Measurements from ENCODE around the gene CSRNP2.

CSRNP2 gene

DNA sequence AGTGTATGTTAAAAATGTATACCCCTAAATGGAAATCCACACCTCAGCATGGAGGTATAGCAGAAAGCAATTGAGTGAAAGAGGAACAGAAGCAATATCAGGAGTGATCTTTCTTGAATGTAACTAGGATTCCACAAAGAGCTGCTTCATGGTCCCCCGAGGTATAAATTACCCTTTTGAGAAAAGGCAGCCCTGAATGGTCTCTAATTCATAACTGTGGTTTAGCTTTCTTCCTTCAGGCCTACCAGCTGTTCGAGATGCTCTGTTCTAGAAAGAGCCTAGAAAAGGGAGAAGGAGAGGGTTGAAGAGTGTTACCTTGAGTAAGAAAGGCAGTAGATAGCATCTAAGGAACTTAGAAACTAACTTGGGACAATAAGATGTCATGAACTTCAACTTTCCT is 42.9 kb upstream of the CSRNP2 start:
- Histone ChIP-seq H3K27me3 (replicated peaks; ENCODE audit: control insufficient read depth, insufficient read depth, low read length) (no peaks in the 10 kb centered on the region), H3K36me3 (ENCODE audit: control insufficient read depth, insufficient read depth, low read length) (peaks cover 4% of the 10 kb centered on the region), H3K4me3 (replicated peaks; ENCODE audit: low read depth, low read length) (no peak overlapping the region)
- DNase-seq (ENCODE audit: extremely low read depth, insufficient read length), result no peak
- TF ChIP-seq, protein P1, sequence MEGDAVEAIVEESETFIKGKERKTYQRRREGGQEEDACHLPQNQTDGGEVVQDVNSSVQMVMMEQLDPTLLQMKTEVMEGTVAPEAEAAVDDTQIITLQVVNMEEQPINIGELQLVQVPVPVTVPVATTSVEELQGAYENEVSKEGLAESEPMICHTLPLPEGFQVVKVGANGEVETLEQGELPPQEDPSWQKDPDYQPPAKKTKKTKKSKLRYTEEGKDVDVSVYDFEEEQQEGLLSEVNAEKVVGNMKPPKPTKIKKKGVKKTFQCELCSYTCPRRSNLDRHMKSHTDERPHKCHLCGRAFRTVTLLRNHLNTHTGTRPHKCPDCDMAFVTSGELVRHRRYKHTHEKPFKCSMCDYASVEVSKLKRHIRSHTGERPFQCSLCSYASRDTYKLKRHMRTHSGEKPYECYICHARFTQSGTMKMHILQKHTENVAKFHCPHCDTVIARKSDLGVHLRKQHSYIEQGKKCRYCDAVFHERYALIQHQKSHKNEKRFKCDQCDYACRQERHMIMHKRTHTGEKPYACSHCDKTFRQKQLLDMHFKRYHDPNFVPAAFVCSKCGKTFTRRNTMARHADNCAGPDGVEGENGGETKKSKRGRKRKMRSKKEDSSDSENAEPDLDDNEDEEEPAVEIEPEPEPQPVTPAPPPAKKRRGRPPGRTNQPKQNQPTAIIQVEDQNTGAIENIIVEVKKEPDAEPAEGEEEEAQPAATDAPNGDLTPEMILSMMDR (IDR thresholded peaks at IDR 0.05; ENCODE audit: insufficient read depth, low read length, poor library complexity, severe bottlenecking), result no peak

DNA sequence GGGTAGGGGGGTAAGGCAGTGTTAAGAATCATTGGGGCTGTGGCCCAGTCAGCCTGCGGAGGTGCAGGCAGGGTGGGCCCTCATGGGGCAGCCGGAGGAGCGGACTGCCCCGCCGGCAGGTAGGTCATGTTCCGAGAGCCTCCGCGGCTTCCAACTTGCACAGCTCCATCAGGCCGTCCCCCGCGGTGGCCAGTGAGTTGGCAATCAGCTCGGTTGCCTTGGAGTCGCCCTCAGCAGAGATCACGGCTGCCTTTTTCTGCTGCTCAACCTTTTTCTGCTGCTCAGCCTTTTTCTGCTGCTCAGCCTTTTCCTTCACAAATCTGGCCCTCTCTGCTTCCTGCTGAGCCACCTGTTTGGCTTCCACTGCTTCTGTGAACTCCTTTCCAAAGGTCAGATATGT is 41.1 kb upstream of the CSRNP2 start:
- Histone ChIP-seq H3K4me3 (replicated peaks; ENCODE audit: low read depth, low read length) (no peak overlapping the region), H3K36me3 (ENCODE audit: control insufficient read depth, insufficient read depth, low read length) (peaks cover 4% of the 10 kb centered on the region), H3K27me3 (replicated peaks; ENCODE audit: control insufficient read depth, insufficient read depth, low read length) (no peaks in the 10 kb centered on the region)
- no peak for DNase-seq (ENCODE audit: extremely low read depth, insufficient read length)
- TF ChIP-seq, protein P1 (IDR thresholded peaks at IDR 0.05; ENCODE audit: insufficient read depth, low read length, poor library complexity, severe bottlenecking), result no peak

DNA sequence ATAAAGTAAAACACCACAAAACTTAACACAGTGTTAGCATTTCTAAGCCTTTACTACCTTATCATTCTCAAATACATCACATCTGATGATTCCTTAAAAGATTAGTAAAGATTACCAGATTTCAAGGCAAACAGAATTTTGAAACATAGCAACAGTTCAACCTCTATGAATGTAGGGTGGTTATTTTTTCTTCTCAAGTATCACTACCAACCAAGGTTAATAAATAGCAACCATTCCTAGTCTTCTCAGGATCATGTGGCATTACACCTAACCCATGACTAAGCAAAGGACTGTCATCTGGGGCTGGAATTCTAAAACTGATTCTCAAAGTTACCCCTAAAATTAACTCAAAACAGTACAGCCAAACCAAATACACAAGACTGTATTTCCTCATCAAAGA is 39.4 kb upstream of the CSRNP2 start:
- H3K36me3 ChIP-seq (ENCODE audit: control insufficient read depth, insufficient read depth, low read length), result peaks cover 4% of the 10 kb centered on the region
- TF ChIP-seq, protein P1 (IDR thresholded peaks at IDR 0.05; ENCODE audit: insufficient read depth, low read length, poor library complexity, severe bottlenecking), result no peak
- no peak for DNase-seq (ENCODE audit: extremely low read depth, insufficient read length)
- no peaks in the 10 kb centered on the region for H3K27me3 ChIP-seq (replicated peaks; ENCODE audit: control insufficient read depth, insufficient read depth, low read length)
- no peak overlapping the region for H3K4me3 ChIP-seq (replicated peaks; ENCODE audit: low read depth, low read length)

DNA sequence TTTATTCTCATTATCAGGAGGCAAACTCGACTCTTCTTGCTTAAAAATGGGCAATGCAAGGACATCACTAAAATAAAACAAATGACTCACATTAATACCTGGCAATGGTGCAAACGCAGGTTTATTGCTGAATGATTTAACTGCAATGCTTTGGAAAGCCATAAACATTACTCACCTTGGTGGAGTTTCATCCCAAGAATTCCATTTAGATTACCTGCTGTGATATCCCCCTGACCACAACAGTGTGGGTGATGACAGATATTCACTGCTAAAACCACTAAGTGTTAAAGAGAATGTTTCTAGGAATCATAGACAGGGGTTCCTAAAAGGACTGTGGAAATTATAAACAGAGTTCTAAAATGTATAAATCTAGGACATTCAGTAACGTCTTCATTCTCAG is 35.3 kb upstream of the CSRNP2 start:
- Histone ChIP-seq H3K4me3 (replicated peaks; ENCODE audit: low read depth, low read length) (no peak overlapping the region), H3K27me3 (replicated peaks; ENCODE audit: control insufficient read depth, insufficient read depth, low read length) (no peaks in the 10 kb centered on the region), H3K36me3 (ENCODE audit: control insufficient read depth, insufficient read depth, low read length) (peaks cover 1% of the 10 kb centered on the region)
- TF ChIP-seq, protein P1 (IDR thresholded peaks at IDR 0.05; ENCODE audit: insufficient read depth, low read length, poor library complexity, severe bottlenecking), result no peak
- no peak for DNase-seq (ENCODE audit: extremely low read depth, insufficient read length)

DNA sequence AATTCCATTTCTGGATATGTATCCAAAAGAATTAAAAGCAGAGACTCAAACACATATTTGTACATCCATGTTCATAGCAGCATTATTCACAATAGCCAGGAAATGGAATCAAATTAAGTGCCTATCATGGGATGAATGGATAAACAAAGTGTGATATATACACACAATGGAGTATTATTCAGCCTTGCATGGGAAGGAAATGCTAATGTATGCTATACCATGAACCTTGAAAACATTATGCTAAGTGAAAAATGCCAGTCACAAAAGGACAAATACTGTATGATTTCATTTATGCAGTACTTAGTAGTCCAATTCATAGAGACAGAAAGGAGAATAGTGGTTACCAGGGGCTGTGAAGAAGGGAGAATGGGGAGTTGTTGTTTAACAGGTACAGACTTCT is 32.1 kb upstream of the CSRNP2 start:
- Histone ChIP-seq H3K36me3 (ENCODE audit: control insufficient read depth, insufficient read depth, low read length) (peaks cover 1% of the 10 kb centered on the region), H3K4me3 (replicated peaks; ENCODE audit: low read depth, low read length) (no peak overlapping the region), H3K27me3 (replicated peaks; ENCODE audit: control insufficient read depth, insufficient read depth, low read length) (no peaks in the 10 kb centered on the region)
- no peak for DNase-seq (ENCODE audit: extremely low read depth, insufficient read length)
- TF ChIP-seq, protein P1 (IDR thresholded peaks at IDR 0.05; ENCODE audit: insufficient read depth, low read length, poor library complexity, severe bottlenecking), result no peak

DNA sequence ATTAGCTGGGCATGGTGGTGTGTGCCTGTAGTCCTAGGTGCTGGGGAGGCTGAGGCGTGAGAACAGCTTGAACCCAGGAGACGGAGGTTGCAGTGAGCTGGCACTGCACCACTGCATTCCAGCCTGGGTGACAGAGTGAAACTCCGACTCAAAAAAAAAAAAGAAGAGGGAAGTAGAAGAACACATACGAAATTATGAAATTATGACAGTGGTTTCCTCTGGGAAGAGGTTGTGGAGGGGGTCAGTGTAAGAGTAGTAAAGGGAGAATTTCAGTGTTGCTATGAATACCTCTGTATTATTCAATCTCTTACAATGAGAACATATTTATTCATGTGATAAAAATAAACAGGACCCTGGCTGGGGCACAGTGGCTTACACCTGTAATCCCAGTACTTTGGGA is 24.7 kb upstream of the CSRNP2 start:
- Histone ChIP-seq H3K4me3 (replicated peaks; ENCODE audit: low read depth, low read length) (no peak overlapping the region), H3K36me3 (ENCODE audit: control insufficient read depth, insufficient read depth, low read length) (no peaks in the 10 kb centered on the region; the same call in none of the 2 replicates), H3K27me3 (replicated peaks; ENCODE audit: control insufficient read depth, insufficient read depth, low read length) (no peaks in the 10 kb centered on the region)
- DNase-seq (ENCODE audit: extremely low read depth, insufficient read length), result no peak
- TF ChIP-seq, protein P1 (IDR thresholded peaks at IDR 0.05; ENCODE audit: insufficient read depth, low read length, poor library complexity, severe bottlenecking), result no peak
